ENCODE measurements around the gene TRAPPC11. TPM values are rescaled to one million over a fixed set of nuclear protein-coding genes. Genes with fewer than 3 reads are reported as not detected.

The TRAPPC11 gene
- total and polyA plus RNA-seq, 2 of the 4 experiments (the other 2 are of a cell fraction): 25.3 to 56.8 TPM

DNA sequence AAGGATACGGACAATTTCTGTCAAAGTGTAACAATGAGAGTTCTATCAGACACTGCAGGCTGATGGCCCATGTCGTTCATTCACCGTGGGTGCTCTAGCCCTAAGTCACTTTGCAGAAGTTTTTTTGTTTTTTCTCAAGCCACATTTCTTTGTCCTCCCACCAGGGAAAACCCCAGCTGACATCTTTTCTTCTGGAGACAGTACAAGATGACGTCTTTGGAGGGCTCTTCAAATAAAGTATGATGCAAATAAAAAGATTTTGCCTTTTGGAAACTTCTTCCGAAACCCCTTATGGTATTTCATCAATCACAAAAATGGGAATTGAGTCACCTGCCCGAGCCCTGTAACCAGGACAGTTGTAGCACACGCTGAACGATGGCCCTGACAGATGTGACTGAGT, 73.2 kb downstream of the TRAPPC11 start:
- Histone ChIP-seq H3K36me3 (ENCODE audit: control insufficient read depth, insufficient read depth, low read length) (no peaks in the 10 kb centered on the region), H3K9me3 (ENCODE audit: control insufficient read depth, insufficient read depth, low read length) (no peaks in the 10 kb centered on the region), H3K56ac (ENCODE audit: extremely low read depth, insufficient read depth, low read length) (no peak overlapping the region), H3K18ac (ENCODE audit: low read depth, low read length) (no peak overlapping the region), H3K4me2 (ENCODE audit: low read depth, low read length) (no peak overlapping the region), H2BK15ac (ENCODE audit: low read depth, low read length) (no peak overlapping the region), H2AFZ (replicated peaks; ENCODE audit: low read length, poor library complexity) (no peak overlapping the region), H3K14ac (replicated peaks; ENCODE audit: low read depth, low read length) (no peak overlapping the region), H3K4me3 (ENCODE audit: insufficient read depth, low read depth, low read length) (no peak overlapping the region), H4K8ac (ENCODE audit: low read depth in 2 of 2, low read length in 2 of 2) (no peak overlapping the region), H4K91ac (ENCODE audit: insufficient read depth, low read depth, low read length) (no peak overlapping the region), H3K4ac (ENCODE audit: low read depth, low read length) (no peak overlapping the region), H2BK120ac (ENCODE audit: low read depth, low read length) (no peak overlapping the region), H2AK5ac (ENCODE audit: low read depth, low read length) (no peak overlapping the region), H3K9ac (ENCODE audit: low read depth, low read length) (no peak overlapping the region), H3K23ac (ENCODE audit: low read depth, low read length) (no peak overlapping the region), H3K79me1 (ENCODE audit: low read depth in 1 of 2, low read length in 2 of 2) (no peaks in the 10 kb centered on the region), H3K27me3 (ENCODE audit: control insufficient read depth, insufficient read depth, low read length) (peaks cover 11% of the 10 kb centered on the region; the same call in 1 of the 2 replicates), H4K20me1 (ENCODE audit: insufficient read depth, low read length) (no peaks in the 10 kb centered on the region), H2AK9ac (replicated peaks; ENCODE audit: low read depth, low read length, poor library complexity) (no peak overlapping the region), H3K9me1 (ENCODE audit: insufficient read depth, low read length) (no peaks in the 10 kb centered on the region), H2BK5ac (ENCODE audit: low read depth, low read length, poor library complexity, severe bottlenecking) (no peak overlapping the region), H3K4me1 (ENCODE audit: control insufficient read depth, insufficient read depth, low read length) (no peaks in the 10 kb centered on the region), H3K27ac (ENCODE audit: insufficient read depth, low read length) (no peak overlapping the region), H2BK20ac (ENCODE audit: low read depth, low read length) (no peak overlapping the region), H4K5ac (ENCODE audit: low read depth, low read length) (no peak overlapping the region)
- intact Hi-C loops (cut with micrococcal nuclease) (no loop called here), dilution Hi-C loops (cut with HindIII; ENCODE audit: low sequenced_read_pairs, unreplicated experiment) (no loop called here), in situ Hi-C loops (cut with MboI; ENCODE audit: low sequenced_read_pairs) (no loop called here)
- DNase-seq (no peak), ATAC-seq (ENCODE audit: low read depth) (no peak)
- no TSS peak for BruUV-seq (replicated peaks)
- no peak for TF ChIP-seq POLR2A (IDR thresholded peaks at IDR 0.05; ENCODE audit: low read depth, low read length)
- no peak for TF ChIP-seq BHLHE40 (IDR thresholded peaks at IDR 0.05; ENCODE audit: low read depth, low read length)
- TF ChIP-seq, protein P1, sequence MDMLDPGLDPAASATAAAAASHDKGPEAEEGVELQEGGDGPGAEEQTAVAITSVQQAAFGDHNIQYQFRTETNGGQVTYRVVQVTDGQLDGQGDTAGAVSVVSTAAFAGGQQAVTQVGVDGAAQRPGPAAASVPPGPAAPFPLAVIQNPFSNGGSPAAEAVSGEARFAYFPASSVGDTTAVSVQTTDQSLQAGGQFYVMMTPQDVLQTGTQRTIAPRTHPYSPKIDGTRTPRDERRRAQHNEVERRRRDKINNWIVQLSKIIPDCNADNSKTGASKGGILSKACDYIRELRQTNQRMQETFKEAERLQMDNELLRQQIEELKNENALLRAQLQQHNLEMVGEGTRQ (IDR thresholded peaks at IDR 0.05; ENCODE audit: low read depth, low read length): no peak
- TF ChIP-seq FOS (IDR thresholded peaks at IDR 0.05; ENCODE audit: low read depth, low read length): no peak
- no peak for TF ChIP-seq MAZ (IDR thresholded peaks at IDR 0.05; ENCODE audit: borderline replicate concordance, low read depth, low read length)
- TF ChIP-seq CHD1 (IDR thresholded peaks at IDR 0.05; ENCODE audit: low read depth, low read length): no peak
- no peak for TF ChIP-seq RFX5 (IDR thresholded peaks at IDR 0.05; ENCODE audit: low read depth, low read length)
- no peak for TF ChIP-seq RCOR1 (IDR thresholded peaks at IDR 0.05; ENCODE audit: insufficient replicate concordance, low read length)
- no peak for TF ChIP-seq RAD21 (IDR thresholded peaks at IDR 0.05; ENCODE audit: low read length)
- TF ChIP-seq, protein P2, sequence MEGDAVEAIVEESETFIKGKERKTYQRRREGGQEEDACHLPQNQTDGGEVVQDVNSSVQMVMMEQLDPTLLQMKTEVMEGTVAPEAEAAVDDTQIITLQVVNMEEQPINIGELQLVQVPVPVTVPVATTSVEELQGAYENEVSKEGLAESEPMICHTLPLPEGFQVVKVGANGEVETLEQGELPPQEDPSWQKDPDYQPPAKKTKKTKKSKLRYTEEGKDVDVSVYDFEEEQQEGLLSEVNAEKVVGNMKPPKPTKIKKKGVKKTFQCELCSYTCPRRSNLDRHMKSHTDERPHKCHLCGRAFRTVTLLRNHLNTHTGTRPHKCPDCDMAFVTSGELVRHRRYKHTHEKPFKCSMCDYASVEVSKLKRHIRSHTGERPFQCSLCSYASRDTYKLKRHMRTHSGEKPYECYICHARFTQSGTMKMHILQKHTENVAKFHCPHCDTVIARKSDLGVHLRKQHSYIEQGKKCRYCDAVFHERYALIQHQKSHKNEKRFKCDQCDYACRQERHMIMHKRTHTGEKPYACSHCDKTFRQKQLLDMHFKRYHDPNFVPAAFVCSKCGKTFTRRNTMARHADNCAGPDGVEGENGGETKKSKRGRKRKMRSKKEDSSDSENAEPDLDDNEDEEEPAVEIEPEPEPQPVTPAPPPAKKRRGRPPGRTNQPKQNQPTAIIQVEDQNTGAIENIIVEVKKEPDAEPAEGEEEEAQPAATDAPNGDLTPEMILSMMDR (conservative IDR thresholded peaks at IDR 0.05; ENCODE audit: low read depth, low read length): no peak
- no peak for TF ChIP-seq CEBPB (IDR thresholded peaks at IDR 0.05; ENCODE audit: low read depth, low read length)
- no peak for TF ChIP-seq SMC3 (IDR thresholded peaks at IDR 0.05; ENCODE audit: low read depth, low read length)
- TF ChIP-seq MXI1 (IDR thresholded peaks at IDR 0.05; ENCODE audit: borderline replicate concordance, low read depth, low read length): no peak
- TF ChIP-seq NFE2L2 (IDR thresholded peaks at IDR 0.05; ENCODE audit: low read depth, low read length): no peak
- TF ChIP-seq, protein P3, sequence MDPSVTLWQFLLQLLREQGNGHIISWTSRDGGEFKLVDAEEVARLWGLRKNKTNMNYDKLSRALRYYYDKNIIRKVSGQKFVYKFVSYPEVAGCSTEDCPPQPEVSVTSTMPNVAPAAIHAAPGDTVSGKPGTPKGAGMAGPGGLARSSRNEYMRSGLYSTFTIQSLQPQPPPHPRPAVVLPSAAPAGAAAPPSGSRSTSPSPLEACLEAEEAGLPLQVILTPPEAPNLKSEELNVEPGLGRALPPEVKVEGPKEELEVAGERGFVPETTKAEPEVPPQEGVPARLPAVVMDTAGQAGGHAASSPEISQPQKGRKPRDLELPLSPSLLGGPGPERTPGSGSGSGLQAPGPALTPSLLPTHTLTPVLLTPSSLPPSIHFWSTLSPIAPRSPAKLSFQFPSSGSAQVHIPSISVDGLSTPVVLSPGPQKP (IDR thresholded peaks at IDR 0.05; ENCODE audit: borderline replicate concordance, low read depth, low read length): no peak
- TF ChIP-seq MAFK (IDR thresholded peaks at IDR 0.05; ENCODE audit: low read depth, low read length): no peak
- 86% methylated on average over 1 of the region's 8 CpGs; no CpG with 5 or more reads in 1 of the 2 experiments for WGBS, 2 experiments (ENCODE audit: extremely low coverage in 2 of 2, insufficient read length in 1 of 2)
- ChIA-PET CTCF (no interaction called here), POLR2A (ENCODE audit: unreplicated experiment) (no interaction called here)
